ENCODE data around the gene COG4. TPM values are rescaled to one million over a fixed set of nuclear protein-coding genes. Genes with fewer than 3 reads are reported as not detected.

Gene COG4
- total and polyA plus RNA-seq, 2 experiments from 2014 or later, result 60.6 to 66.4 TPM

DNA sequence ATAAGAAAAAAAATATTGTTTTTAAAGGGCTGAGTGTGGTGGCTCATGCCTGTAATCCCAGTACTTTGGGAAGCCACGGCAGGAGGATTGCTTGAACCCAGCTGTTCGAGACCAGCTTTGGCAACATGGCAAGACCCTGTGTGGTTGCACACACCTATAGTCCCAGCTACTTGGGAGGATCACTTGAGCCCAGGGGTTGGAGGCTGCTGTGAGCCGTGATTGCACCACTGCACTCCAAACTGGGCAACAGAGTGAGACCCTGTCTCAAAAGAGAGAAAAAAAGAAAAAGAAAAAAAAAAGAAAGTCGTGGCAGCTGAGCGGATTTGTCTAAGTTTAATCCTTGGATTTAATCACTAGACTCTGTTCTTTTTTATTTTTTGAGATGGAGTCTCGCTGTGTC, 75.3 kb downstream of the COG4 start:
- Histone ChIP-seq H3K36me3 (ENCODE audit: low read depth) (no peaks in the 10 kb centered on the region), H3K4me3 (no peak overlapping the region), H3K27ac (no peak overlapping the region), H3K9ac (no peak overlapping the region), H3K27me3 (replicated peaks; ENCODE audit: insufficient read depth) (no peaks in the 10 kb centered on the region), H3K9me2 (ENCODE audit: insufficient read depth) (no peaks in the 10 kb centered on the region), H3K79me2 (ENCODE audit: insufficient read depth) (no peaks in the 10 kb centered on the region), H3F3A (ENCODE audit: insufficient read depth) (no peaks in the 10 kb centered on the region), H2AFZ (no peak overlapping the region), H4K20me1 (ENCODE audit: insufficient read depth) (no peaks in the 10 kb centered on the region), H3K4me1 (ENCODE audit: insufficient read depth) (no peaks in the 10 kb centered on the region), H3K4me2 (ENCODE audit: unreplicated experiment) (no peak overlapping the region), H3K9me3 (ENCODE audit: low read depth) (no peaks in the 10 kb centered on the region)
- TF ChIP-seq EZH2phosphoT487 (IDR thresholded peaks at IDR 0.05; ENCODE audit: insufficient read depth, low read depth) (no peak), EZH2 (IDR thresholded peaks at IDR 0.05; ENCODE audit: insufficient read depth, poor library complexity, severe bottlenecking) (no peak)
- in situ Hi-C loops (cut with MboI), result no loop called here
- WGBS, 2 experiments (ENCODE audit: low coverage in 1 of 2, low lambda C conversion rate in 2 of 2, missing lambda C conversion rate in 2 of 2), result 62 to 65% methylated on average over 6 of the region's 6 CpGs
- no peak for DNase-seq

DNA sequence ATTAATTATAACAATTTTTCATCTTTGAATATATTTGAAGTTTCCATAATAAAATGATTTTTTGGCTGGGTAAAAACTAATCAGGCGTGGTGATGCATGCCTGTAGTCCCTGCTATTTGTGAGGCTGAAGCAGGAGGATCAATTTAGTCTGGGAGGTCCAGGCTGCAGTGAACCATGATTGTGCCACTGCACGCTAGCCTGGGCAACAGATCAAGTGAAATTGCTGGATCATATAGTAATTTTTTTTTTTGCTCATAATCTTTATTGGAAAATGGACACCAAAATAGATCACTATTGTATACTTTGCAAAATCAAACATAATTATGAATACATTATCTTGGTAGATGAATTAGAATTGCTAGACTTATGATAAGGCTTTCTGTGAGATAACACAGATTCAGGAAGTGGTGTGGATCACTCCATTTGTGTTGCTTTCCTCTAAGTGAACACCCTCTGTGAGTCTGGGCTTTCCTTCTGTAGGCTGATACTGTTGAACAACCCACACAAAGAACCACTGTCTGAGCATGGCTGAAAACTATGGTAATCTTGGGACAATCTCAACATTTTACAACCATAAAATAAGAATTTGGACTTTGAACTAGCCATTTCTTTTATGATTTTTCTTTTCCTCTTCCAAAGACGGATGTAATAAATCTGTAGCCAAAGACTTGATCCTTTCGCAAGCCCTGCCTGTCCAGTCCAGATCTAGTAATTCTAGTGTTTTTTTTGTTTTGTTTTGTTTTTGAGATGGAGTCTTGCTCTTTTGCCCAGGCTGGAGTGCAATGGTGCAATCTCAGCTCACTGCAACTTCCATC, 78.9 kb downstream of the COG4 start:
- H3K4me1 ChIP-seq (ENCODE audit: insufficient read depth), result no peaks in the 10 kb centered on the region
- H3K4me3 ChIP-seq, result no peak overlapping the region
- H3K27ac ChIP-seq, result no peak overlapping the region
- TF ChIP-seq EZH2 (IDR thresholded peaks at IDR 0.05; ENCODE audit: insufficient read depth, poor library complexity, severe bottlenecking) (no peak), EZH2phosphoT487 (IDR thresholded peaks at IDR 0.05; ENCODE audit: insufficient read depth, low read depth) (no peak)
- no peaks in the 10 kb centered on the region for H3K36me3 ChIP-seq (ENCODE audit: low read depth)
- H2AFZ ChIP-seq, result no peak overlapping the region
- no peak overlapping the region for H3K9ac ChIP-seq
- no peak overlapping the region for H3K4me2 ChIP-seq (ENCODE audit: unreplicated experiment)
- no peaks in the 10 kb centered on the region for H3K79me2 ChIP-seq (ENCODE audit: insufficient read depth)
- in situ Hi-C loops (cut with MboI), result no loop called here
- DNase-seq, result no peak
- H4K20me1 ChIP-seq (ENCODE audit: insufficient read depth), result no peaks in the 10 kb centered on the region
- no peaks in the 10 kb centered on the region for H3K27me3 ChIP-seq (replicated peaks; ENCODE audit: insufficient read depth)
- no peaks in the 10 kb centered on the region for H3F3A ChIP-seq (ENCODE audit: insufficient read depth)
- WGBS, 2 experiments (ENCODE audit: low coverage in 1 of 2, low lambda C conversion rate in 2 of 2, missing lambda C conversion rate in 2 of 2), result 70 to 73% methylated on average over 4 of the region's 4 CpGs
- no peaks in the 10 kb centered on the region for H3K9me3 ChIP-seq (ENCODE audit: low read depth)
- H3K9me2 ChIP-seq (ENCODE audit: insufficient read depth), result no peaks in the 10 kb centered on the region

DNA sequence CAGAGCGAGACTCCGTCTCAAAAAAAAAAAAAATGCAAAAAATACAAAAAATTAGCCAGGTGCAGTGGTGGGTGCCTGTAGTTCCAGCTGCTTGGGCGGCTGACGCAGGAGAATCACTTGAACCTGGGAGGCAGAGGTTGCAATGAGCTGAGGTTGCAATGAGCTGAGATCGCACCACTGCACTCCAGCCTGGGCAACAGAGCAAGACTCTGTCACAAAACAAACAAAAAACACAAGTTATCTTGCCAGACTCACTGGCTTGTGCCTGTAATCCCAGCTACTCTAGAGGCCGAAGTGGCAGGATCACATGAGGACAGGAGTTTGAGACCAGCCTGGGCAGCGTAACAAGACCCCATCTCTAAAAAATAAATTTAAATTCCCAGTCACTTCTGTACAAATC, 81.0 kb downstream of the COG4 start:
- Histone ChIP-seq H3K9me2 (ENCODE audit: insufficient read depth) (no peaks in the 10 kb centered on the region), H4K20me1 (ENCODE audit: insufficient read depth) (no peaks in the 10 kb centered on the region), H3K9ac (no peak overlapping the region), H3K9me3 (ENCODE audit: low read depth) (no peaks in the 10 kb centered on the region), H3K79me2 (ENCODE audit: insufficient read depth) (peaks cover 8% of the 10 kb centered on the region; the same call in 1 of the 2 replicates), H3K4me3 (no peak overlapping the region), H3F3A (ENCODE audit: insufficient read depth) (peaks cover 7% of the 10 kb centered on the region), H3K4me2 (ENCODE audit: unreplicated experiment) (no peak overlapping the region), H3K4me1 (ENCODE audit: insufficient read depth) (peaks cover 5% of the 10 kb centered on the region), H3K27ac (no peak overlapping the region), H3K27me3 (replicated peaks; ENCODE audit: insufficient read depth) (no peaks in the 10 kb centered on the region), H3K36me3 (ENCODE audit: low read depth) (no peaks in the 10 kb centered on the region), H2AFZ (no peak overlapping the region)
- no peak for DNase-seq
- TF ChIP-seq EZH2 (IDR thresholded peaks at IDR 0.05; ENCODE audit: insufficient read depth, poor library complexity, severe bottlenecking) (no peak), EZH2phosphoT487 (IDR thresholded peaks at IDR 0.05; ENCODE audit: insufficient read depth, low read depth) (no peak)
- in situ Hi-C loops (cut with MboI), result no loop called here
- WGBS, 2 experiments (ENCODE audit: low coverage in 1 of 2, low lambda C conversion rate in 2 of 2, missing lambda C conversion rate in 2 of 2), result 92 to 96% methylated on average over 7 of the region's 7 CpGs

DNA sequence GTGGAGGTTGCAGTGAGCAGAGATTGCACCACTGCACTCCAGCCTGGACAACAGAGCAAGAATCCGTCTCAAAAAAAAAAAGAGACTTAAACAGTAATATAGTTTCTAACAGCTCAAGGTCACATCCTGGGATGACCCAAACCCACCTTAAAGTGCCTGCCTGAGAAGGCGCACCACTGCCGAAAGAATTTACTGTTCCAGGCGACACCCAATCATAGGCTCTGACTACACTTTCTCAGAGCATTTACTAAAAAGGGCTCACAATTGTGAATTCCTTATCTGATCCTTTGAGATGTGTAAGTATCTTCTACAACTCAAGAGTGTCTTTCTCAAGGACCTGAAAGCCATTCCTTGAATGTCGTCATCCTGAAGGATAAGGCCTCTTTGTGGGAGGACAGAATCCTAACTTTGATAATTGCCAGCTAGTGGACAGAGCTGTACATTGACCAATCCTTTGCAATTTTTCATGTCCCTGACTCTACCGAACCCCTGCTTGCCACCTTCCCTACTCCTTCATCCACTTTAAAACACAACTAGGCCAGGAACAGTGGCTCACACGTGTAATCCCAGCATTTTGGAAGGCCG, 81.9 kb downstream of the COG4 start:
- no peak overlapping the region for H3K4me2 ChIP-seq (ENCODE audit: unreplicated experiment)
- H3K79me2 ChIP-seq (ENCODE audit: insufficient read depth), result peaks cover 14% of the 10 kb centered on the region
- H3K9me2 ChIP-seq (ENCODE audit: insufficient read depth), result no peaks in the 10 kb centered on the region
- in situ Hi-C loops (cut with MboI), result no loop called here
- H3K36me3 ChIP-seq (ENCODE audit: low read depth), result no peaks in the 10 kb centered on the region
- H3K27me3 ChIP-seq (replicated peaks; ENCODE audit: insufficient read depth), result no peaks in the 10 kb centered on the region
- no peak for DNase-seq
- H2AFZ ChIP-seq, result no peak overlapping the region
- 90 to 93% methylated on average over 8 of the region's 8 CpGs for WGBS, 2 experiments (ENCODE audit: low coverage in 1 of 2, low lambda C conversion rate in 2 of 2, missing lambda C conversion rate in 2 of 2)
- no peaks in the 10 kb centered on the region for H3K9me3 ChIP-seq (ENCODE audit: low read depth)
- no peaks in the 10 kb centered on the region for H4K20me1 ChIP-seq (ENCODE audit: insufficient read depth)
- no peak overlapping the region for H3K27ac ChIP-seq
- TF ChIP-seq EZH2 (IDR thresholded peaks at IDR 0.05; ENCODE audit: insufficient read depth, poor library complexity, severe bottlenecking) (no peak), EZH2phosphoT487 (IDR thresholded peaks at IDR 0.05; ENCODE audit: insufficient read depth, low read depth) (no peak)
- H3K4me1 ChIP-seq (ENCODE audit: insufficient read depth), result peaks cover 14% of the 10 kb centered on the region
- H3K4me3 ChIP-seq, result no peak overlapping the region
- H3F3A ChIP-seq (ENCODE audit: insufficient read depth), result peaks cover 14% of the 10 kb centered on the region
- no peak overlapping the region for H3K9ac ChIP-seq

Measured in GM23248 (cell line).